C4-2B (cell line): ENCODE results near the gene DNAJA3.

Experiments
- H3K27ac ChIP-seq: fragments of 450-650 bp; 2 replicates; pipeline ENCODE4 v1.5.1; 2017
- CTCF ChIP-seq: fragments of 450-650 bp; conservative IDR thresholded peaks from 2 replicates; pipeline ENCODE4 v1.5.1; 2017; ENCODE audit warnings: mild to moderate bottlenecking
- ZFX ChIP-seq: fragments of 450-650 bp; IDR thresholded peaks from 2 replicates; pipeline ENCODE4 v1.6.1; 2017

Gene DNAJA3

GRCh38 chr16:4500272-4500671, 74.6 kb downstream of the DNAJA3 start:
- TF ChIP-seq ZFX (no peak), CTCF (no peak)
- H3K27ac ChIP-seq, result no peak overlapping the region

- no peak for TF ChIP-seq CTCF
- TF ChIP-seq ZFX, result no peak
Observed at GRCh38 chr16:4501071-4501478, 75.4 kb downstream of the DNAJA3 start.

GRCh38 chr16:4505356-4506147, 79.9 kb downstream of the DNAJA3 start:
- TF ChIP-seq ZFX (no peak), CTCF (no peak)
- no peak overlapping the region for H3K27ac ChIP-seq

More at GRCh38 chr16:4501071-4501478, 75.4 kb downstream of the DNAJA3 start:
- H3K27ac ChIP-seq, result no peak overlapping the region
